ENCODE data around the gene UXS1. TPM values are rescaled to one million over a fixed set of nuclear protein-coding genes. Genes with fewer than 3 reads are reported as not detected.

UXS1 gene
- total and polyA plus RNA-seq, 2 donors, result 34.3 to 47.2 TPM

DNA sequence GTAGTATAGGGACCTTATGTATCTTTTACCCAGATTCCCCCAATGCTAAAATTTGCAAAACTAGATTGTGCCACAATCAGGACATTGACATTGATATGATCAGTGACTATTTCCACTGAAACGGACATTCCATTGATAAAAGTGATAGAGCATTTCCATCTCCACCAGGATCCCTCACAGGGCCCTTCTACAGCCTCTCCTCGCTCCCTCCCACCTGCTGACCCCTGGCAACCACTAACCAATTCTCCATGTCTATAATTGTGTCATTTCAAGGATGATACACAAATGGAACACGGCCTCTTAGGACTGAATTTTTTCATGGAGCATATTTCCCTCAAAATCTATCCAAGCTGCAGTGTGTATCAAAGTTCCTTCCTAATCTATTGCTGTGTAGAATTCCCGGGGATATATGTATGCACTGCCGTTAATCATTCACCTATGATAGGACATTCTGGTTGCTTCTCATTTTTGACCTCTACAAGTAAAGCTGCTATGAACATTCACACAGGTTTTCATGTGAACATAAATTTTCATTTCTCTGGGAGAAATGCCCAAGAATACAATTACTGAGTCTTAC, 67.3 kb downstream of the UXS1 start:
- H3K4me3 ChIP-seq (ENCODE audit: low read depth, low read length), result no peak overlapping the region
- no peaks in the 10 kb centered on the region for H3K36me3 ChIP-seq (ENCODE audit: insufficient read depth)
- no peak overlapping the region for H3K27ac ChIP-seq (ENCODE audit: low read depth)
- H3K4me1 ChIP-seq (ENCODE audit: insufficient read depth), result no peaks in the 10 kb centered on the region
- WGBS, result 79% methylated on average over 5 of the region's 5 CpGs
- no peak for DNase-seq (ENCODE audit: extremely low spot score)

DNA sequence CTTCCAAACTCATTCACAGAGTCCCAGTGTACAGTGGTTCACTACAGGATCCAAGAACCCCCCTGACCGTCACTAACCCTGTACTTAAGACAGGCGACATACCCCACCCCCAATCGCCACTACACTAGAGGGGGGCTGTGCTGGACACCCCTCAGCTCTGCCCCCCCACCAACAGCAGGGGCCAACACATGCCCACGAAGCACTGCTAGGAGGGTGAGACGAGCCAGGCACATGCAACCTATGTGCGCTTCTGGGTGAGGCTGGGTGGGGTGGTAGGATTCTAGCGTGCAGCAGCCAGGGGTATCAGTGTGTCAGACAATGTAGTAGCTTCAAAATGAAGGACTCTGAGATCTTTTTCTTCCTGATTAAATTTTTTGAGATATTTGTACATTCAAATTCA, 67.8 kb downstream of the UXS1 start:
- H3K4me3 ChIP-seq (ENCODE audit: low read depth, low read length), result no peak overlapping the region
- no peak overlapping the region for H3K27ac ChIP-seq (ENCODE audit: low read depth)
- WGBS, result 99% methylated on average over 7 of the region's 7 CpGs
- H3K36me3 ChIP-seq (ENCODE audit: insufficient read depth), result no peaks in the 10 kb centered on the region
- DNase-seq (ENCODE audit: extremely low spot score), result no peak
- no peaks in the 10 kb centered on the region for H3K4me1 ChIP-seq (ENCODE audit: insufficient read depth)

DNA sequence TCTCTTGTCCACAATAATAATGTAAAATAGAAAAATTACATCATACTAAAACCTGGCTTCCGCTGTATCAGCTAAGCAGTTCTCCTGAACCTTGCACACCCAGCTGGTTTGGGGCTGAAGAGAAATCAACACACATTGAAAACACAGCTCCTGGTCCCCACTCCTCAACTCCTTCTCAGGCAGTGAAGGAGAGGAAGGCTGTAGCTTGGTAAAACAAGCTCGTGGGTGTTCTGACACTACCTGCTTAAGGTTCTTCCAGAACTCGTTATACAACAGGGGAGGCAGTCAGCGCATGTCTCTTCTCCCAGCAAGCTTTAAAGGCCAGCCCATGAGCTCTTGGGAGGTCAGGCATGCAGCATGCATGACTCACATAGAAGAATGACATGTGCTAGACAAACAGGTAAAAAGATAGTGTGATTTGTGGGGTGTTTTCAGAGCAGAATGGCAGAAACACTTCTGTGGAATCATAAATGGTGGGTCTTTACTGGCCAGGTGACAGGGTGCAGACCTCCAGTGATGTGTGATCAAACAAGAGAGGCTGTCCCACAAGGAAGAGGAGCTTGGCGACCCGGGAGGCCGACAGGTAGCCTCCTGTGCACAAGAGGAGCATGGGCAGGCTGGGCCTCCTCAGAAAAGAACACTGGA, 69.1 kb downstream of the UXS1 start:
- Histone ChIP-seq H3K27ac (ENCODE audit: low read depth) (peak overlapping the region; percentile 38), H3K4me1 (ENCODE audit: insufficient read depth) (no peaks in the 10 kb centered on the region), H3K4me3 (ENCODE audit: low read depth, low read length) (no peak overlapping the region), H3K36me3 (ENCODE audit: insufficient read depth) (no peaks in the 10 kb centered on the region)
- DNase-seq (ENCODE audit: extremely low spot score), result peak; percentile 43
- 87% methylated on average over 7 of the region's 7 CpGs for WGBS

DNA sequence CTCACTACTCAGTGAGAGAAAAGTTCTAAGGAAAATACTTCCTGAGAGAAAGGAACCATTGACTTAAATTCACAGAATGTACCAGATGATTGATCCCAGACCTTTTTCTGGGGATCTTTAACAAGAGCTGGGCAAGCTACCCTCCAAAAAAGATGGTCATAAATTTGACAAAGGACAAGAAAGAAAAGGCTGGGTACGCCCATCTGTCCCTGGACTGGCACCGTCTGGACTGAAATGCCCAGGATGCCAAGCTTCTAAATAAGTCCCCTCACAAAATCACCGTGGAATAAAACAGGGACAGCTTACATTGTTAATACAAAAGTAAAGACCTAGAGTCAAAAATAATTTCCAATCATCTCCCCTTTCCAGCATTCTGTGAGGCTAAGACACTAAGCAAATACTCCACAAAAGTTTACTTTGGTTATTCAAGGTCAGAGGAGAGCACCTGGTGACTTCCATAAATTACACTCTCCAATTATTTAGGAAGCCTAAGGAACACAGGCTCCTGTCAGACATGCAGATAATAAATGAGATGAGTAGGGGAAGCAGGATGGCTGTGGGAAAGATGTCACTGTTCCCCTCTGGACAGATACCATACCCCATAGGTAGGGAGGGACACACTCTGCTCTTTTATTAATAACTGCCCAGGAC, 69.9 kb downstream of the UXS1 start:
- no peak for DNase-seq (ENCODE audit: extremely low spot score)
- no peaks in the 10 kb centered on the region for H3K4me1 ChIP-seq (ENCODE audit: insufficient read depth)
- H3K4me3 ChIP-seq (ENCODE audit: low read depth, low read length), result no peak overlapping the region
- WGBS, result 82% methylated on average over 3 of the region's 3 CpGs
- H3K27ac ChIP-seq (ENCODE audit: low read depth), result no peak overlapping the region
- H3K36me3 ChIP-seq (ENCODE audit: insufficient read depth), result no peaks in the 10 kb centered on the region

DNA sequence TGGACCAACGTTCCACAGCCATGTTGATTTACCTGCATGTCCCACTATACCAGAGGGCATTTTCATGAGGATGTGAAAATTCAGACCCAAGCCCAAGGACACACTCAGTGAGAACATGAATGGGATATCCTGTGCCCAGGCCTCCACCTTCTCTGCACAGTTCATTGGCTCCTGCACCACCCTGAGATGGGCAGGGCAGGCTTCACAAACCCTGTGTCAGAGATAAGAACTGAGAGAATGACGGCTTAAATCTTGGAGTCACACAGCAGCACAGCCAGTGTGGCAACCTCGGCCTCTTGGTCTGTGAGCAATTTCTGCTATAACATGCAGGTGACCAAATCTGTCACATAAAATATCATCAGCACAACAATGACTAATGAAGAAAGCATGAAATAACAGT, 71.9 kb downstream of the UXS1 start:
- 82% methylated on average over 3 of the region's 3 CpGs for WGBS
- Histone ChIP-seq H3K4me3 (ENCODE audit: low read depth, low read length) (no peak overlapping the region), H3K4me1 (ENCODE audit: insufficient read depth) (no peaks in the 10 kb centered on the region), H3K36me3 (ENCODE audit: insufficient read depth) (no peaks in the 10 kb centered on the region), H3K27ac (ENCODE audit: low read depth) (no peak overlapping the region)
- DNase-seq (ENCODE audit: extremely low spot score), result no peak

DNA sequence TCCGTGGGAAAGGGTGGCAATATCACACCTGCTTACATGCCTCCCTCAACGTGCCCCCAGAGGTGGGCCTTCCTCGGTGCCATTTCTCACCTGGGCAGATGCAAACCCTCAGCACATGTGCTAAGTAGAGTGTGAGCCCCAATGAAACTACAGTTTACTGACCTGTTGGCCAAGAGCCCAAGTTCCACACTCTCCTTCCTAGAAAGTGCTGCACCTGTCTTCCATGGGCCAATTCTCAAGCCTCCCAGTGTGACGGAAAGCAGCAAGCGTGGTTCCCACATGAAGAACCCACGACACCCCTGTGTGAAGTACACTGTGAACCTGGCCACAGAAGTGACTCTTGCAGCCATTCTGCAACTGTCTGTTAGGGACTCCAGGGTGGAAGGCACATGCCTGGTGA, 73.7 kb downstream of the UXS1 start:
- Histone ChIP-seq H3K27ac (ENCODE audit: low read depth) (no peak overlapping the region), H3K4me3 (ENCODE audit: low read depth, low read length) (no peak overlapping the region), H3K4me1 (ENCODE audit: insufficient read depth) (no peaks in the 10 kb centered on the region), H3K36me3 (ENCODE audit: insufficient read depth) (no peaks in the 10 kb centered on the region)
- no peak for DNase-seq (ENCODE audit: extremely low spot score)
- 95% methylated on average over 6 of the region's 6 CpGs for WGBS

DNA sequence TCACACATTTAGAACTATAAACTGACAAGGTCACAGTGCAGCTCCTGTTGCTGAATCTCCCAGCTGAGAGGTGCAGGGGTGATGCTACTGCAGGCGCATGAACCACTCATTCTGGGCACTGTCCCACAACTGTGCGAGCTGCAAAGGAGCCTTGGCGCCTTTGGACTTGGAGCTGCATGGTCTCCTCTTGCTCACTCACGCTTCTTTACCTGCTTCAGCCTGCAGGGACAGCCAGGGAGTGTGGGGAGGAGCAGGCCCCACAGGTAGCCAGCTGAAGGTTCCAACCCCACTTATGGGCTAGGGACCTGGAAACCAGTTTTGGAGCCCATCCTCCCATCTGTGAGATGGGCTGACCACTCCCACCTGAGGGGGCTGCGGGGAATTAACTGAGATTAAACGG, 75.0 kb downstream of the UXS1 start:
- Histone ChIP-seq H3K36me3 (ENCODE audit: insufficient read depth) (no peaks in the 10 kb centered on the region), H3K27ac (ENCODE audit: low read depth) (no peak overlapping the region), H3K4me3 (ENCODE audit: low read depth, low read length) (no peak overlapping the region), H3K4me1 (ENCODE audit: insufficient read depth) (no peaks in the 10 kb centered on the region)
- DNase-seq (ENCODE audit: extremely low spot score), result no peak
- 87% methylated on average over 6 of the region's 6 CpGs for WGBS

DNA sequence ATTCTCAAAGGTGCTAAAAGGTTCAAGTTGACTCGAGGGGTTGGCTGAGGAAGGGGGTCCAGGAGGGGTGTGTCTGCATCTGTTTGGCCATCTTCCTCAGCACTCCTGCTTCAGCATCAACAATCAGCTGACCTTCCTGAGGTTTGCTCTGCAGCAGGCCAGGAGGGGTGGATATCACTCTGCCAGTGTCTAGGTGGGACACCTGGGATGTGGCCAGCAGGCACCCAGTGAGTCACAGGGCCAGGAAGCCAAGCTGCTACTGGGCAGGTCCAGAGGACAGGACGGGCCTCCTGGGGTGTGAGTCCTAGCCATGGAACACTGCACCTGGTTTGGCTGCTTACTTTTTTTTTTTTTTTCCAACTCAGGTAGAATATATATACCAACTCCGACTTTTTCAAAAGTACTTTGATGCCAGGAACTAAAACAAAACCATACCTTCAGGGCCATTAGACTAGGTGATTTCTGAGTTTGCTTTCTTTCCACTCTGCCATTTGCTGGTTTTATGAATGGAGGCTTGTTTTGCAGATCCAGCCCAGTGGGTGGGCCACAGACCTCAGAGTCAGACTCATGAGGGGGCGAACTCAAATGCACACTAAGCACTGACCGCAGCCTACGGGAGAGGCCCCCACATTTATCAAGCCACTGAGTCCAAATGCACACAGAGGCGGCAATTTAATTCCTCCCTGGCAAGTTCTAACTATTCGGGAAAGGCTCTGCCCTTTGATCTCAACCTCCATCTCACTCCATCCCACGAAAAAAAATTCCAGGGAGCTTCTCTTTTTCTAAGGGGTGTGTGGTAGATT, 76.0 kb downstream of the UXS1 start:
- Histone ChIP-seq H3K27ac (ENCODE audit: low read depth) (no peak overlapping the region), H3K4me1 (ENCODE audit: insufficient read depth) (no peaks in the 10 kb centered on the region), H3K36me3 (ENCODE audit: insufficient read depth) (no peaks in the 10 kb centered on the region), H3K4me3 (ENCODE audit: low read depth, low read length) (no peak overlapping the region)
- no peak for DNase-seq (ENCODE audit: extremely low spot score)
- 81% methylated on average over 9 of the region's 9 CpGs for WGBS

DNA sequence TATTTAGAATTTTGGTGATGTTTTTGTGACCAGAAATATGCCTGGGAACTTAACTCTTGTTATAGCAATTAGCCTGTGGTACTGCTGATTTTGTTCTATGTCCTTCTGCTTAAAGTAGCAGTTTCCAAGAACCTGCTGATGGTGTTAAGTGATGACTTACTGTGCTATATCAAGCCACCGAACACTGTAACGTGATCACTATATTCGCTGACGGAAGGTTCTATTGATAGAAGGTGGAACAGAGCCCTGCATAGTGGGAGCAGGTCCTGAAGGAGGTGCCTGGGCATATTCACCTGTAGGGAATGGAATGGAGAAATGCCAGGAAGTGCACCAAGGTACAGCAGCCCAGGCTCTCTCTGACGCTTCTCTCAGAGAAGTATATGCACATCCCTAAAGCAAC, 76.8 kb downstream of the UXS1 start:
- Histone ChIP-seq H3K4me3 (ENCODE audit: low read depth, low read length) (no peak overlapping the region), H3K27ac (ENCODE audit: low read depth) (no peak overlapping the region)
- 92% methylated on average over 5 of the region's 5 CpGs for WGBS

DNA sequence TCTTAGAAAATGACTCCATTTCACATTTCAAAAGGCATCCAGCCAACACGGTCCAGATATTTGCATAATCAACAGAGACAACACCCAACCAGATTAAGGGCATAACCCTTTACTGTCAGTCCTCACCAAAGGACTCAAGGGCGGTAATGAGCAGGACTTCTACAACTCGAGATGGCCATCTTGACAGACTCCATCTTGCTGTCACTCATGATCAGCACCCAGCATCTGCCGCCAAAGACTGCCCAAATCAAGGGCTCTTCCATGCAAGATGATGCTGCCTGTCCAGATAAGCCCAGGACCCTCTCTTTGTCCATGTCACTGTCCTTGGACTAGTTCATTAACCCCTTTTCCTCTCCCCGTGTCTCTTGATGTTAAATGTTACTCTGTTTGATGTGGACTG, 77.9 kb downstream of the UXS1 start:
- DNase-seq (ENCODE audit: extremely low spot score), result no peak
- no peaks in the 10 kb centered on the region for H3K36me3 ChIP-seq (ENCODE audit: insufficient read depth)
- H3K4me3 ChIP-seq (ENCODE audit: low read depth, low read length), result no peak overlapping the region
- no peaks in the 10 kb centered on the region for H3K4me1 ChIP-seq (ENCODE audit: insufficient read depth)
- WGBS, result 85% methylated on average over 5 of the region's 5 CpGs
- no peak overlapping the region for H3K27ac ChIP-seq (ENCODE audit: low read depth)

More for the DNA sequence above, 76.8 kb downstream of the UXS1 start:
- no peaks in the 10 kb centered on the region for H3K36me3 ChIP-seq (ENCODE audit: insufficient read depth)
- DNase-seq (ENCODE audit: extremely low spot score), result no peak
- no peaks in the 10 kb centered on the region for H3K4me1 ChIP-seq (ENCODE audit: insufficient read depth)

DNA sequence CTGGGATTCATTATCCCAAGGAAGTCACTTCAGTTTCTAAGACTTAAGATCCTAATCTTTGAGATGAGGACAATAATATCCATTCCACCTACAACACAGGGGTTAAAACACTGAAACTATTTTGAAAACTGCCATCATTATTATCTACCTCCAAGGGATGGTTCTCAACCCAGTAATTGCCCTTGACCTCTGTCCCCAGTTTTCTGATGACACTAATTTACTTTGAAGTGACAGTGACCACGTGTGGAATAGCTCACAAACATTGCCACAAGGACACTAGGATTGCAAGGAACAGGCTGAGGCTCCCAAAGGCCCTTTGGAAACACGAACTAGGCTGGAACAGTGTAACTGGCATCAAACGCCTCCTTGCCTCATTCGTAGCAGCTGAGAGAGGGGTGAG, 78.4 kb downstream of the UXS1 start:
- no peak for DNase-seq (ENCODE audit: extremely low spot score)
- WGBS, result 89% methylated on average over 4 of the region's 4 CpGs
- H3K27ac ChIP-seq (ENCODE audit: low read depth), result no peak overlapping the region
- no peak overlapping the region for H3K4me3 ChIP-seq (ENCODE audit: low read depth, low read length)
- no peaks in the 10 kb centered on the region for H3K36me3 ChIP-seq (ENCODE audit: insufficient read depth)
- H3K4me1 ChIP-seq (ENCODE audit: insufficient read depth), result no peaks in the 10 kb centered on the region

DNA sequence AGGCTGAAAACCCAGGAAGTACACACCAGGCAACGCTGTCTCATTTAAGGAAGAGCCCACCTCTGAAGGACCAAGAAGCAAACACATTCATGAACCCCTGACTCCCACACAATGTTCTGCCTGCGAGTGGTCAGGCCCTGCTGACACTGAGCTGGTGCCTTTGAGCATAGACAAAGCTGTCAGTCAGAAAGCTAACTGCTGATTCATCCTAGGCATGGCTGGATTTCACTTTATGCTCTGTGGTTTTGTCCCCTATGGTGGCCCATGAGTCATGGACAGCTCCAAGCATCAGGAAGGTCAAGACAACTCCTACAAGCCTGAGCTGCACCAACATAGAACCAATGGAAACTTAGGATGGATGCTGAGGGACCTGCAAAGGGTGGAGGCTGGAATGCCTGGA, 78.9 kb downstream of the UXS1 start:
- DNase-seq (ENCODE audit: extremely low spot score), result no peak
- no peak overlapping the region for H3K27ac ChIP-seq (ENCODE audit: low read depth)
- 95% methylated on average over 2 of the region's 2 CpGs for WGBS
- H3K36me3 ChIP-seq (ENCODE audit: insufficient read depth), result no peaks in the 10 kb centered on the region
- no peak overlapping the region for H3K4me3 ChIP-seq (ENCODE audit: low read depth, low read length)
- H3K4me1 ChIP-seq (ENCODE audit: insufficient read depth), result no peaks in the 10 kb centered on the region

DNA sequence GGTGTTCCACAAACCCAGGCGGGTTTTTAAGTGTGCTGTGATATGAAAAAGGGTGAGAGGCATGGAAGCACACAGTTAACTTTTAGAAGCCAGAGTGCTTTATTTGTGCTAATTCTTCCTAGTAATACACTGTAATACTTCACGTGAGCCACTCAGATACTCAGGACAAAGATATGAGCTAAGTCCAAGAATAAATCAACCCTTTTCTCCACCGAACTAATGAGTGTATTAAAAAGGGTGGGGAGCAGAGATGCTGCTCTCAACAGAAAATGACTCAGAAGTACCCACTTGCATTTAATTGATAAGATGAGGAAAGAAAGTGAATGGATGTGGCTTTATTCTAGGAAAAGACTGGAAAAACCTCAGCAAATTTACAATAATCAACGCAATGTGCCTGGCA, 79.9 kb downstream of the UXS1 start:
- no peaks in the 10 kb centered on the region for H3K4me1 ChIP-seq (ENCODE audit: insufficient read depth)
- no peaks in the 10 kb centered on the region for H3K36me3 ChIP-seq (ENCODE audit: insufficient read depth)
- 70% methylated on average over 4 of the region's 4 CpGs for WGBS
- peak overlapping the region; percentile 26 for H3K27ac ChIP-seq (ENCODE audit: low read depth)
- no peak for DNase-seq (ENCODE audit: extremely low spot score)
- H3K4me3 ChIP-seq (ENCODE audit: low read depth, low read length), result no peak overlapping the region
